Stimulated activated CD4-positive, alpha-beta T cell treated with anti-CD3 and anti-CD28 coated beads, TNF-alpha, amount 100 ng/mL, for 4 hours (primary cell): Measurements from ENCODE around the gene OR4K1.
"Not testable (repeated sequence)": the region's sequence is repeated elsewhere in the genome, so short reads cannot be mapped to it uniquely, and the experiment has no call there.

Experiments used
- DNase-seq, 3 experiments: peaks; one replicate each; pipeline ENCODE4 v3.0.0-alpha.2; 2020; ENCODE audit warnings: low read depth in 3 of 3

The OR4K1 gene, protein sequence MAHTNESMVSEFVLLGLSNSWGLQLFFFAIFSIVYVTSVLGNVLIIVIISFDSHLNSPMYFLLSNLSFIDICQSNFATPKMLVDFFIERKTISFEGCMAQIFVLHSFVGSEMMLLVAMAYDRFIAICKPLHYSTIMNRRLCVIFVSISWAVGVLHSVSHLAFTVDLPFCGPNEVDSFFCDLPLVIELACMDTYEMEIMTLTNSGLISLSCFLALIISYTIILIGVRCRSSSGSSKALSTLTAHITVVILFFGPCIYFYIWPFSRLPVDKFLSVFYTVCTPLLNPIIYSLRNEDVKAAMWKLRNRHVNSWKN

DNA sequence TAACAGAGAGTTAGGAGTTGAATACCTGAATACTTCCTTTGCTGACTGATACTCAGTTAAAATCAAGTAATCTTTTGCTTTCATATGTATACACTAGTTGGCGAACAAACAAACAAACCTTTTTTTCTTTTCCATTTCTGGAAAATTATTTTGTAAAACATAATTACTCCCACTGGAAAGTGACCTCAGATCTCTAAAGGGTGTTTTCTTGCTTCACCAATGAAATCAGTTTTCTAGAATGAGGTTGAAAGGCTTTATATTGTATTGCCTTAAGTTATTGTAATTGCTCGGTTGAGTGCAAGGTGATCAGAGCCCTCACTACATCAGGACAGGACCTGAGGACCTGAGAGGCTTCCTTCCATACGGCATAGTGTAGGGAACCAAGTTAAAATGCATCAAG lies at the start of gene OR4K1:
TSS of gene OR4K1 (plus strand) at position 301 of the 400 bp plus-strand sequence. CDS start 4,750 bp downstream, outside the sequence.
- no peak for DNase-seq

DNA sequence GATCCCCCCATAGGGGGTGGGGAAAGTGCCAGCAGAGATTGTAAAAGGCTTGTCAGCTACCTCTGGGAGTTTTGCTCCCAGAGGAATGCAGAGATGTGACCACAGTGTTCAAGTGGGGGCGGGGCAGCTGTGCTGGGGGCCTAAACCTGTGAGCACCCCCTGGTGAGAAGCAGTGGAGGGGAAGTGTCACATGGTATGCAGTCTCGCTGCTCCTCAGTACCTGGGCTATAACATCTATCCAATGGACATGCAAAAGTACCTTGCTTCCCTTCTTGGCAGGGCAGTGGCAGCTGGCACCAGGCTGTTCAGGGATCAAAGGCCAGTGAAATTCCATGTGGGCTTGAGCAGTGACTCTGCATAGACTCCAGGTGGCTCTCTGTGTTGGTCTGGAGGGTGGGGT lies 35.4 kb upstream of the OR4K1 start:
- no peak for DNase-seq

DNA sequence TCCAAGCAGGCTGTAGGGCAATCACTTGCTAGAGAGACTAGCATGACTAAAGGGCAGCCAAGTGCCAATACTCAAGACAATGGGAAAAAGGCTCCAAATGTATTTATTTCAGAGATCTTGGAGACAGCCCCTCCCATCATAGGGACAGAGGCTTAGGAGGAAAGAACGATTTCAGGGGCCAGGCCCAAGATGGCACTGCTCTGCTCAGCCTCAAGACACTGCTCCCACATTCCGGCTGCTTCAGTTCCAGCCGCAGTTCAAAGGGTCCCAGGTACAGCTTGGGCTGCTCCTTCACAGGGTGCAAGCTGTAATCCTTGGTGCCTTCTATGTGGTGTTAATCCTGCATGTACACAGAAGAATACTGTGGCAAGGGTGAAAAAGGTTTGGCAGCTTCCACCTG lies 29.7 kb upstream of the OR4K1 start:
- no peak for DNase-seq

DNA sequence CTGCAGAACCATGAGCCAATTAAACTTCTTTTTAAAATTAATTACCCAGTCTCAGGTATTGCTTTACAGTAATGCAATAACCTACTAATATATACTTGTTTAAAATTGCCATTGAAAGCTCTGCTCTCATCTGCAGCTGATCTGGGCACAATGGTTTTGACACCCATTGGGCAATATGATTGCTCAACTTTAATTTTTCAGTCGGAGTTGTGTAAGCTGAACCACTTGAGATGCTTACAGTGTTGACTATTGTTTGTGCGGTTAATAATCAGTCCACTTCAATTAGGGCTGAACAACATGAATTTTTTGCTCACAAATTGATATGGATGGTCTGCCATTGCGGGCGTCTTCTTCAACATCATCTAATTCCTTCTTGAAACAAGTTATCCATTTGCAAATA lies 28.3 kb upstream of the OR4K1 start:
- DNase-seq, result no peak

DNA sequence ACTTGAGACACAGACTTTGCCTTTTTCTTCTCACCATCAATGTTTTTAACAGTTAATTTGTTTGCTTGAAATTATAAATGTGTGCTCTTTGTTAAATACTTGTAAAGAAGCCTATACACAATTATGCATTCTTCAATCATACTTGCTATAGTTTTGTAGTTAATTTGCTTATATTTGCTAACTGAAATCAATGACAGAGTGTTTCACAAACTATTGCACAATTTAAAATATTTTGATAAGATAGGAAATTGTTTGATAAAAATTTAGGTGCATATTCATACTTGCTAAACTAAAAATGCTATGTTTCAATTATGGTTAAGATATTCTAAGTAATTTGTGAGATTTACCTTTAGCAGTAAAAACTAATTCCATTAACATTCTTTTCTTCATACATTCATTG lies 24.1 kb upstream of the OR4K1 start:
- DNase-seq, result no peak

DNA sequence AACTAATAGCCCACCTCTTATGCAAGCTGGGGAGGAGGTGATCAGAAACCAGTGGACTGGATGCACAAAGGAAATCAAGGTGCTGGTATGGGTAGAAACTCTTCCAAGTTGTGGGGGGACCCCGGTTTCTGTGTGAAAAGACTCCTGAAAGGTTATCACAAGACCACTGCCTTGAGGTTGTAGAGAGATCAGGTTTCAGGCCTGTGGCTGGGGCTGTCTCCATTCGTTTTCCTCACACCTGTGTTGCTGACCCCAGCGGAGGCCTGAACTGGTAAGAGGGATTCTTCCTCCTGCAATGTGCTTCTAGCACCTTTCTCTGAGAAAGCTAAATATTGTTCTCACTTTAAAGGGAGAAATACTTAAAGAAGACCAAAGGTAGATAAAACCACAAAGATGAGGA lies 19.6 kb upstream of the OR4K1 start:
- DNase-seq, result no peak

DNA sequence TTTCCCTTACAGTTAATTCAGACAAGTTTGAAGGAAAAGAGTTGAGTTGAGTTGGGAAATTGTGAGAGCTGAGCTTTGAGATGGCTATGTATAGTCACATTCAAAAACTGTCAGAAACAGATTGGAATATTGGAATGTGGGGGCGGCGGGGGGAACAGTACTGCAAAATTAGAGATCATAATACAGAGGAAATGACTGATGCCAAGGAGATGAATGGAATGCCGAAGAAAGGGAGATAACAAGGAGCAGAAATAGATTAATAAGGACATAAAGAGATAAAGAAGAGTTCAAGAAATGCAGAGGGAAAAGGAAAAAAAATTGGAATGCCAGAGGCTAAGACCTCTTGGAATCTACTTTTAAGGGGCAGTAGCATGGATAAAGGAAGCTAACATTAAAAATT lies 13.5 kb upstream of the OR4K1 start:
- no peak for DNase-seq

DNA sequence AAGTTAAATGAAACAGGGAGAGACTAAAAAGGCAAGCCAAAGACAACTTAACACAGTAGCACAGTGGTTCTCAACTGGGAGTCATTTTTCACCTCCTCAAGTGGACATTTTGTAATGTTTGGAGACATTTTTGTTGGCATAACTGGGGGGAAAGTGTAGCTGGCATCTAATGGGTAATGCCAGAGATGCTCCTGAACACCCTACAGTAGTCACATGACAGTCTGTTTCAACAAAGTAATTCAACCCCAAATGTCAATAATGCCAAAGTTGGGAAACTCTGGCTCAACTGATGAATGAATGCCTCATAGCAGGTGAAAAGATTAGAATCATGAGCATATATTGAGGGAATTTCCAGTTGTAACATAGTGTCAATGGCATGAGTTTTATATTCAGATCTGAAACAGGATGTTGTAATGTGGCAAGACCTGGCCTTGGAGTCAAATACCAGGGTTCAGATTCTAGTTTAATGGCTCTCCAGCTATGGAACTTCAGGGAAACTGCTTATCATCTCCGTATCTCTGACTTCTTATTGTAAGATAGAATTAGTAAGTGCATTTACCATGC lies 12.7 kb upstream of the OR4K1 start:
- DNase-seq, result no peak

DNA sequence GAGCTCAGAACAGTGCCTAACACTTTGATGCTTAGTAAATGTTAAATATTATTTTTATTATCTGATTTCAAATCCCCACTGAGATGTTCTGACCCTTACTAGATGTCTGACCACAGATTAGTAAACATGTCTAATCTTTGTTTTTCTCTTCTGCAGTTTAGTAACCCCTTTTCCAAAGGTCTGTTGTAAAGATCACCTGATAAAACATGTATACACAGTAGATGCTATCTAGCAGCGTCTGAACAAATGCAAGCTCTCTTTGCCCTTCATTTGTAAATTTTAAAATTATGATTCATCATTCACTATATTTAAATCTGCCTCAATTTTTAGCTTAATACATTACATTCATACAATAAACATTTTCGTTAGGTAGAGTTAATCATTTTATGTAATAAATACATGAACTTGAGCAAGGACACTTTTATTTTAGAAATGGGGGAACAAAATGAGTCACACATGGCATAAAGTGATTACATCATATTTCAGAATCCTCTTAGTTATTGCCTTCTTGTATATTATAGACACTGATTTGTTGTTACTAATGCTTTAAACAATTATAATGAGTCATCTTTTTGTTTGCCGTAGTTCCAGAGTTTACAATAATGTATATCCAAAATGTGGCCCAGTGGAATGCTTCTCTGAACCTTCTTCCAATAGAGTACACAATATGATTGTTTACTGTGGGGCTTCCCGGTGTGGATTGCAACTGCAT lies 12.0 kb upstream of the OR4K1 start:
- no peak for DNase-seq

DNA sequence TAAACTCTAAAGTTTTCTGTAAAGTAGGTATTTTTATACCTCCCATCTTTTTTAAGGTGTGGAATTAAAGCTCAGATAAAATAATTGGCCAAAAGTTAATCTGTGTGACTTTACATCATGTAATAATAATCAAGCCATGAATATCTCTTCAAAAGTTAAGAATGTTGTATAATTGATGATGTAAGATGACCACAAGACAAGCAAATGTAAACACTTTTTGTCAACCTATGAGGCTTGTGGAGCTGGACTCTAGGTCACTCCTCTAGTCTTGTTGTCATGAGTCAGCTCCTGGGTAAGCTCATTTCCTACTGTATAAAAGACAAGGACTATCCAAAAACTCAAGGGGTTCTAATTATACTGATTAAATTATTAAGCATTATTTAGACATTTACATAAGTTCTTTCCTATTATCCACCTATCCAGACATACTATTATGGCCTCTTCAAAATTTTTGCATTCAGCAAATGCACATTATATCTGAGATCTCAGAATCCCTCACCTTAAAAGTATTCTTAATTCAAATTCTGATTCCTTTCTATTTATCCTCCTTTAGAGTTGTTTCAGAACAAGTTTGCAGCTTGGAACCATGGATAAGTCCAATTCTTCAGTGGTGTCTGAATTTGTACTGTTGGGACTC lies 10.6 kb upstream of the OR4K1 start, which contains the start of gene OR4K5:
TSS of gene OR4K5 (plus strand) at position 587 of the 637 bp plus-strand sequence. CDS start at position 587, 0 bp downstream.
- no peak for DNase-seq

DNA sequence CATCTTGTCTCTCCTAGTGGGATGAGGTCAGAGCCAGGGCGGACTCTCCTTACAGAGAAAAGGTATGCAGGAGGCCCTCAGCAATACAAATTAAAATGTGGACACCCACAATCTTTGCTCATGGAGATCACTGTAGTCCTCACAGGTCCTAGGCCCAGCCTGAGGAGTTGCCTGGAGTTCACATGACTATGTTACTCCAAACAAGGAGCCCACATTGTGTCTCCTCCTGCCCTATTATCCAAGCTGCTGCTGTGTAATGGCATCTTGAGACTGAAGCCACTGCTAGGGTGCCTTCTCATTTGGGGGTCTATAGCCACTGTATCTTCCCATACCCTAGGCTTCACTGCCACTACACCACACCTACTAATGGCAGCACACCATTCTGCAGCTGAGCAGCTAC lies 11.0 kb downstream of the OR4K1 start:
- DNase-seq, result no peak

DNA sequence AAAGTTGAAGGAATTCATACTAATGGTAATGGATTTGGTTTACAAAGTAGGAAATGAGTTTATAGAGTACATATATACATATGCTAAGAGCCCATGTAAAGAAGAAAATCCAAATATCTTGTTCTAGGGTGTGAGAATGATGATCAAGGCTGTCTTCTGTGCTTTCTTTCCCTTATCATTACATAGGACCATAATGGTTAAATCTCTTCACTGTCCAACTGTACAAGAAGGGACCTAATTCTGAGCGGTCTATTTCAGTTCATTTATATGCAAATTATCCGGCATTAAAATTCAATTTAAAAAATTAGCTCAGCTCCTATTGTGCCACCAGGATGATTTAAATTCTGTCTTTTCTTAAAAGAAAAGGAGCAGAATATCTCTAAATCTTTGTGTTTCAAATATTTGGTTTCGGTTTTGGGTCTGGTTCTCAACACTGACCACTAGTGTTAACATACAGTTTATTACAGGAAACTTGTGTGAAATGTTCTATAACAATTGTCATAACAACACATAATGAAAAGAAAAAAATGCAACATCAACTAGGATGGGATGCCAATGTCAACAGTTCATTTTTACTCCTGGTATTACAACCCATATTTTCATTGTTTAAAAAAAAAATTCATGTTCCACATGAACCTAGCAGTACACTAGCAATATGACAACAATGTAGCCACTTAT lies 16.8 kb downstream of the OR4K1 start:
- DNase-seq, result no peak

DNA sequence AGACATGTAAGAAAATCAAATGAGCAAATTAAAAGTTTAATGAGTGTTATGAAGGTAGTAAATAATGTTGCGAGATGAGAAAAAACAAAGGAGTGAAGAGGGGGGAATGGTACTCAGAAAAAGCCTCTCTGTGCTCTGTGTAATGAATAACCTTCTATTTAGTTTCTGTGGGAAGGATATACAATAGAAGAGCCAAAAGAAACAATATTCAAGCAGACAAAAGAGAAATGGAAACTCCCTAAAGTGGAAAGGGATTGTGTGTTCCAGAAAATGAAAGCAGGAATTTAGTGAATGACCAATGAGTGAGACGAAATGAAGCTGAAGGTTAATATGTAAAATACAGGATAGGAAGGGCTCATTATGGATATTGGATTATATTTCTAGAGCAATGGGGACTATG lies 18.5 kb downstream of the OR4K1 start:
- DNase-seq, result no peak

DNA sequence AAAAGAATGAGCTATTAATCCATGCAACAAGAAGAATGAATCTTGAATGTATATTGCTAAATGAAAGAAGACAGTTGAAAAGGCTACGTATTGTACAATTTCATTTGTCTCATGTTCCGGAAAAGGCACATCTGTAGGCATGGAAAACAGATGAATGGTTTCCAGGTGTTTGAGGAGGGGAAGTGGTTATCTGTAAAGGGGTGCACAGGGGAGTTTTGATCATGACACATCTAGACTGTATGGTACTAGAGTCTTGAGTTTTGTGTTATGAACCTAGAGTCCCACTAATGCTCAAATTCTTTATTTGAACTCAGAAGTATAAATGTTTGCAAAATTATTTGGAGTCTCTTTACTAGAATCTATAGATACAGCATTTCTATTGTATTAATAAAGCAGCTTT lies 39.0 kb downstream of the OR4K1 start:
- not testable (repeated sequence) for DNase-seq

DNA sequence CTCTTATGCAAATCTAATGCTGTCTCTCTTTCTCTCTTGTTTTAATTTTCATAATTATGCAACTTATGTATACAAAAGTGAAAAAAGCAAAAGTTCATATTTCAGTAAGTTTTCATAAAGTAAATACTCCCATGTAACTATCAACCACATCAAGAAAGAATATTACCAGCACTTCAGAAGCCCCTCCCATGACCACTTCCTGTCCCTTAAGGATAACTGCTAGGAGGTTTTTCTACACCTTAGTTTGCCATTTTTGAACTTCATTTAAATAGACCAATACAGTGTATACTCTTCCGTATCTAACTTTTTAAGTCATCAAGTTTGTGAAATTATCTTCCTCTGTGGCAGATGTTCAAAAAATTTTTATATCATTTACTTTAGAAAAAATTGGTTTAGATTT lies 44.1 kb downstream of the OR4K1 start:
- DNase-seq, result no peak

DNA sequence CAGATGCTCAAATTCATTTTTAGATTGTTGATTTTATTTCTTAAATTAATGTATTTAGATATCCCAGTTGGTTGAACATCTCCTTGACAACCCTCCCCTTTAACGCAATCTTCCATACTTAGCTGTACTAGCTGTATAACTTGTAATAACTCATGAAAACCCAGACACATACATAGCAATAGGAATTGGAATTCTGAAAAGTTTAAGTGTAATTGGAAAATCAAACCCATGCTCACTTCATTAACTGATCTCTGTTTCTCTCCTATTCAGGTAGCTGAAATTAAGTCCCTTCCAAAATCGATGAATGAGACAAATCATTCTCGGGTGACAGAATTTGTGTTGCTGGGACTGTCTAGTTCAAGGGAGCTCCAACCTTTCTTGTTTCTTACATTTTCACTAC lies 44.6 kb downstream of the OR4K1 start, which contains the start of gene OR4K15:
TSS of gene OR4K15 (plus strand) at position 301 of the 400 bp plus-strand sequence. CDS start at position 301, 0 bp downstream.
- no peak for DNase-seq
